Fibroblast of skin of scalp (primary cell): ENCODE results near the gene NCR3LG1.

ENCODE experiments used
- DNase-seq: peaks from one replicate; pipeline ENCODE4 v3.0.0-alpha.2; 2013

NCR3LG1 gene

GRCh38 chr11:17371614-17372013, 20.0 kb downstream of the NCR3LG1 start:
- DNase-seq: peak; percentile 23

GRCh38 chr11:17375547-17375946, 23.9 kb downstream of the NCR3LG1 start:
- no peak for DNase-seq

GRCh38 chr11:17376493-17376892, 24.9 kb downstream of the NCR3LG1 start:
- DNase-seq: no peak

GRCh38 chr11:17378655-17379054, 27.1 kb downstream of the NCR3LG1 start:
- no peak for DNase-seq

- no peak for DNase-seq
Measured at GRCh38 chr11:17379383-17380180, 28.0 kb downstream of the NCR3LG1 start.

- DNase-seq: peak; percentile 12
Measured at GRCh38 chr11:17381156-17381555, 29.6 kb downstream of the NCR3LG1 start.

GRCh38 chr11:17382046-17382728, 30.6 kb downstream of the NCR3LG1 start:
- no peak for DNase-seq

- no peak for DNase-seq
Measured at GRCh38 chr11:17383461-17383860, 31.9 kb downstream of the NCR3LG1 start.

GRCh38 chr11:17384002-17384511, 32.5 kb downstream of the NCR3LG1 start:
- peak; percentile 81 for DNase-seq

GRCh38 chr11:17385492-17385891, 33.9 kb downstream of the NCR3LG1 start:
- DNase-seq: no peak

GRCh38 chr11:17385926-17386325, 34.3 kb downstream of the NCR3LG1 start:
- no peak for DNase-seq

GRCh38 chr11:17386331-17387084, 34.9 kb downstream of the NCR3LG1 start:
- peak; percentile 15 for DNase-seq

- DNase-seq: no peak
Measured at GRCh38 chr11:17387254-17387653, 35.7 kb downstream of the NCR3LG1 start.

GRCh38 chr11:17387811-17388210, 36.2 kb downstream of the NCR3LG1 start:
- no peak for DNase-seq

GRCh38 chr11:17388609-17389210, 37.1 kb downstream of the NCR3LG1 start, which contains the start of gene KCNJ11:
Gene KCNJ11 (minus strand): TSS chr11:17388659. CDS start chr11:17388091, 568 bp downstream.
- no peak for DNase-seq

GRCh38 chr11:17389211-17389956, 37.8 kb downstream of the NCR3LG1 start:
- DNase-seq: peak; percentile 32

- no peak for DNase-seq
Measured at GRCh38 chr11:17389957-17390649, 38.5 kb downstream of the NCR3LG1 start.

- DNase-seq: no peak
Measured at GRCh38 chr11:17391493-17392355, 40.1 kb downstream of the NCR3LG1 start.

GRCh38 chr11:17392872-17393271, 41.3 kb downstream of the NCR3LG1 start:
- DNase-seq: no peak

GRCh38 chr11:17393472-17393871, 41.9 kb downstream of the NCR3LG1 start:
- DNase-seq: no peak
